Amniotic stem cell (primary cell): ENCODE results near the gene FMO5.
"Not testable (repeated sequence)": the region's sequence is repeated elsewhere in the genome, so short reads cannot be mapped to it uniquely, and the experiment has no call there.

Experiments
- DNase-seq: peaks from one replicate; lab custom pipeline; 2025; lab: John Stamatoyannopoulos, UW

The FMO5 gene

GRCh38 chr1:147204080-147204479 is 21.1 kb downstream of the FMO5 start:
- no peak for DNase-seq

GRCh38 chr1:147202576-147202975 is 22.6 kb downstream of the FMO5 start:
- DNase-seq: no peak

DNA sequence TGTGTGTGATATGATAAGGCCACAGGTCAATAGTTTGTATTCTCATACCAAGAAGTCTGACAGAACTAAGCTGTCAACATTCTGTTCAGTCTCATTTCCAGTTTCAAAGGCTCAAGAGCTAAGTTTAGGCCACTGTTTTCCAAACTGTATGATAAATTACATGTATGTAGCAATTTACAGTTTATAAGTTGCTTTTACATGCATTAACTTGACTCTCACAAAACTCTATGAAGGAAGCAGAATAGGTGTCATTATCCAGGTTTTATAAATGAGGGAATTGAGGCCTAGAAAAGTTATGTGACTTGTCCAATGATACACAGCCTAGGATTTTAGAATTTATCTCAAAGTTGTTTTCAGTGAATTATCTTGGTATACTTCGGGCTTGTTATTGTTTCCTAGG is 23.4 kb downstream of the FMO5 start:
- no peak for DNase-seq

DNA sequence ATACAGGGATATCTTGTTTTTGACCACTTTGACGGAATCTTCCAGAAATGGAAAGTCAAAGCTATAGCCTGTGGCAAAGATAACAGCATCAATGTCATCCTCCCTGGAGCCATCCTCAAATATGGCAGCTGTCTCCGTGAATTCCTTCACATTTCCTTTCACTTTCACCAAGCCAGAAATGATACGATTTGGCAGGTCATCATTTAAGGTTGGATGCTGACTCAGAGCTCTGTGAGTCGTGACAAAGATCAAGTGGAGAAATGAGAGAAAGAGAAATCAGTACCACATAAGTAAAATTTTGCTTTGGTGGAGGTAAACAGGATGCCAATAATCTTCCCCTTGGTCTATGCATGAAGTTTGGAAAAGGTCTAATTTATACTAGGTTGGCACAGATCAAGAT is 23.9 kb downstream of the FMO5 start:
- DNase-seq: no peak

GRCh38 chr1:147197324-147197723 is 27.8 kb downstream of the FMO5 start:
- not testable (repeated sequence) for DNase-seq

GRCh38 chr1:147189514-147189913 is 35.6 kb downstream of the FMO5 start:
- DNase-seq: no peak

GRCh38 chr1:147185432-147185831 is 39.7 kb downstream of the FMO5 start:
- DNase-seq: no peak

GRCh38 chr1:147177611-147178380 is 47.3 kb downstream of the FMO5 start:
- no peak for DNase-seq

DNA sequence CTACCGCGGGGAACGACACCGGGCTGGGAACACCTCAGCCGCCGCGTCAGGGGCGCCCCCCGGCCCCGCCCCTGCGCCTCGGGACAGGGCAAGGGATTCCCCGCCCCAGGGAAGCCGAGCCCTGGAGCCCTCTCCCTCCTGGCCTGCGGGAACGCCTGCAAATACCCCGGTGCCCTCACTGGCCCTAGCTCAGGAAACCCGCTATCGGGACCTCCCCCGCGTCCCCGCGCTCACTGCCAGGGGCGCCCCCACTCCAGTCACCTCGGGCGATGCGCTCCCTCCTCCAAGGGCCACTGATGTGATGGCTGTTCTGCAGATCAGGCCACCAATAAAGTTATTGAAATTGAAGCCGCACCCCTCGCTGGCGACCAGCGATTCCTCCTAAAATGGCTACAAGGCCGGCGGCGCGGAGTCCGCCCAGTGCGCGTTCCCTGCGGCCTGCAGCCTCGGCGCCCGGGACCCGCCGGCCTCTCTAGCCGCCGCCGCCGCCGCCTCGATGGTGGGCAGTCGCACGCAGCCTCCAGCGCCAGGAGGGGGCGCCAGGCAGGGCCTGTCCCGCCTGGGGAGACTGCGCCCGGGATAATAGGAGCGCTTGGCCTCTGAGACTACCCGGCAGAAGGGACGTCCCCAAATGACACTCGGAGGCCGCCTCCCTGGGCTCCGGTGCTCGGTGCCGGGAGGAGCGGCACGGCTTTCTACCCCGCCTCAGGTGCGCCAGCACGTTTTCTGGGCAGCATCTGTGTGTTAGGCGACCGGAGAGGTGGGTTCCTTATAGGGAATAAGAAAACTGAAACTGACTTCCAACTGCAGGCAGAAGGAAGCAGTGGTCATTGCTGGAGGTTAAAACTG is 52.7 kb downstream of the FMO5 start, which contains the start of gene PRKAB2:
PRKAB2 (minus strand) TSS at position 303 of the 849 bp plus-strand sequence. CDS start 326 bp downstream, outside the sequence.
- peak; percentile 90 for DNase-seq

GRCh38 chr1:147171399-147172167 is 53.6 kb downstream of the FMO5 start:
- DNase-seq: no peak

GRCh38 chr1:147169840-147170674 is 55.1 kb downstream of the FMO5 start:
- DNase-seq: no peak

- no peak for DNase-seq
Measured at GRCh38 chr1:147169171-147169570, 56.0 kb downstream of the FMO5 start.

DNA sequence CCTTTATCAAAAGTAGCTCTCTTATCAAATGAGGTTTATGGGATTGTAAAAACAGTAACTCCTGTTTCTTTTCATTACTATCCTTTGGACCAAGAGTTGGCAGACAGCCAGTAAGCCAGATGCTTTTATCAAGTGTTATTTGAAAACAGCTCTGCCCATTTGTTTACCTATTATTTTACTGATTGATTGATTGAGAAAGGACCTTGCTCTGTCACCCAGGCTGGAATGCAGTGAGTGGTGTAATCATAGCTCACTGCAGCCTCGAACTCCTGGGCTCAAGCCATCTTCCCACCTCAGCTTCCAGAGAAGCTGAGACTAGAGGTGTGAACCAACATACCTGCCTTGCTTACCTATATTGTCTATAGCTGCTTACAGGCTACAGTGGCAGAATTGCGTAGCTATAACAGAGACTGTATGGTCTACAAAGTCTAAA is 56.5 kb downstream of the FMO5 start:
- DNase-seq: no peak

DNA sequence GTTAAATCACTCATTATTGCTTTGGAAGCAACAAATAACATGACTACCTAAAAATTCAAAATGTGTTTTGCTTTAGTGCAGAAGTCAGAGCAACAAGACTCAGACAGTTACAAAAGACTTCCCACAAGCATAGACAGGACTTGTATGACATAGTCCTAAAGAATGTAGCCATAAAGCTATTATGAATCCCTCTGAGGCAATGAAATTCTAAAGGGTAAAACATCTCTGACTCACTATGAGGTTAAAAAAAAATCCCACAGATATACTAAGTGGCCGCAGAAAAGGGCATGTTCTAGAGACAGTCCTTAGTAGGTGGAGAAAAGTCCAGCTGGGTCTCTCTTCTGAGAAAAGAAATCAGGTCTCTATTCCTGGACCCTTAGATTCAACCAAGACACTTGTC is 57.8 kb downstream of the FMO5 start:
- DNase-seq: peak; percentile 79

- no peak for DNase-seq
Measured at GRCh38 chr1:147163019-147163418, 62.1 kb downstream of the FMO5 start.

GRCh38 chr1:147162093-147162492 is 63.0 kb downstream of the FMO5 start:
- DNase-seq: no peak

DNA sequence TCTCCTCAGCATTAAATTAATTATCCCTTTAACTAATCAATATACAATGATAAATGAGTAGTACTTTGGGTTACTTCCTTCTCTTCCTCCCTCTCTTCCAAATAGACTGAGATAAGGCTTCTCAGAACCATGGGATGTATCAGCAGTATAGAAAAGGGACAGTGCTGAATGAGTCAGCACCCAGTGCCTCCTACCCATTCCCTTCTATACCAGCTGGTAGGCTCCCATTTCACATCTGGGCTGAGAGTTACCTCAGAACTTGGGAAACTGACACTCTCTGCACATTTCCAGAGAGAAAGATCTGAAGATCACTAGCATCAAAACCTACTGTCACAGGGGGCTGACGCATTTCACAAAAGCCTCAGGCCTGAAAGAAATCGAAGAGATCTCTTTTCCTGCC is 68.0 kb downstream of the FMO5 start:
- not testable (repeated sequence) for DNase-seq

GRCh38 chr1:147156642-147157041 is 68.5 kb downstream of the FMO5 start:
- DNase-seq: no peak

GRCh38 chr1:147152772-147153171 is 72.4 kb downstream of the FMO5 start:
- DNase-seq: no peak

DNA sequence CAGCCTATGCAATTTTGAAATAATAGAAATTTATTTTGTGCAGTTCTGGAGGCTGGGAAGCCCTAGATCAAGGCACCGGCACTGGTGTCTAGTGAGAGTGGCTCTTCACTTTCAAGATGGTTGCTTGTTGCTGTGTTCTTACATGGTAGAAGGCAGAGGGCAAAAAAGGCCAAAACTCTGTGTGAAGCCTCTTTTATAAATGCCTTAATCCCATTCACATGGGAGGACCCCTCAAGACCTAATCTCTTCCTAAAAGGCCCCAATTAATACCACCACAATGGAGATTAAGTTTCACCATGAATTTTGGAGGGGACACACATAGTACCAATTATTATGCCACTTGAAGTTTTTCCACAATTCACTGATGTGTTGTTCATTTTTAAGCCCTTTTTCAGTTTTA is 73.9 kb downstream of the FMO5 start:
- DNase-seq: no peak

GRCh38 chr1:147142886-147143285 is 82.3 kb downstream of the FMO5 start:
- no peak for DNase-seq
